Ectodermal cell (in vitro differentiated cells): Measurements from ENCODE around the gene SLC17A1. TPM values are rescaled to one million over a fixed set of nuclear protein-coding genes. Genes with fewer than 3 reads are reported as not detected.

Experiments used
- H3K27ac ChIP-seq: 2 replicates; pipeline ENCODE4 v1.7.0; 2013; ENCODE audit warnings: mild to moderate bottlenecking, low read depth, low read length; ENCODE audit not compliant: insufficient read depth, poor library complexity, severe bottlenecking
- H3K27me3 ChIP-seq: 2 replicates; pipeline ENCODE4 v1.7.0; 2013; ENCODE audit warnings: mild to moderate bottlenecking, low read length; ENCODE audit not compliant: insufficient read depth, control insufficient read depth, poor library complexity, severe bottlenecking
- H3K36me3 ChIP-seq: one replicate; pipeline ENCODE4 v1.7.0; 2013; ENCODE audit warnings: low read length; ENCODE audit not compliant: control insufficient read depth, insufficient read depth
- H3K4me1 ChIP-seq: one replicate; pipeline ENCODE4 v1.7.0; 2013; ENCODE audit warnings: low read length; ENCODE audit not compliant: control insufficient read depth, insufficient read depth
- H3K4me3 ChIP-seq: 2 replicates; pipeline ENCODE4 v1.7.0; 2013; ENCODE audit warnings: low read depth, low read length, control low read depth; ENCODE audit not compliant: insufficient read depth
- H3K9me3 ChIP-seq: 2 replicates; pipeline ENCODE4 v1.7.0; 2013; ENCODE audit warnings: mild to moderate bottlenecking, low read length, moderate library complexity; ENCODE audit not compliant: control insufficient read depth
- WGBS, 2 experiments: methylation state at CpG; one replicate each; pipeline ENCODE4 v1.1.7; 2013; ENCODE audit warnings: missing lambda C conversion rate in 2 of 2; 5-methylcytosine and 5-hydroxymethylcytosine counted together
- polyA plus RNA-seq, 4 experiments: library from polyadenylated mRNA; stranded (reverse); fragments of 50-300 nt; gene quantifications; one replicate each; pipeline ENCODE4 v1.2.3, GENCODE V29; 2013

The SLC17A1 gene
- polyA plus RNA-seq (2013, experiment 1 of 4) = not detected
- not detected for polyA plus RNA-seq (2013, experiment 2 of 4)
- not detected for polyA plus RNA-seq (2013, experiment 3 of 4)
- not detected for polyA plus RNA-seq (2013, experiment 4 of 4)

- no peaks in the 10 kb centered on the region for H3K4me1 ChIP-seq
- H3K27me3 ChIP-seq = no peaks in the 10 kb centered on the region
- no peak within 1 kb of the TSS for H3K4me3 ChIP-seq
- 88 to 91% methylated on average over 8 of the region's 8 CpGs for whole genome bisulfite sequencing, 2 experiments
- no peaks in the 10 kb centered on the region for H3K9me3 ChIP-seq
- H3K27ac ChIP-seq = no peak within 1 kb of the TSS
- no peaks in the 10 kb centered on the region for H3K36me3 ChIP-seq
These were observed at the start of gene SLC17A1 for GRCh38 chr6:25831532-25832306. Gene SLC17A1 (minus strand): TSS chr6:25832052. CDS start chr6:25830557, 1,495 bp downstream.

GRCh38 chr6:25880601-25881000 is 48.7 kb upstream of the SLC17A1 start:
- Histone ChIP-seq H3K27ac (no peak overlapping the region), H3K4me3 (no peak overlapping the region), H3K36me3 (no peaks in the 10 kb centered on the region), H3K27me3 (no peaks in the 10 kb centered on the region), H3K9me3 (no peaks in the 10 kb centered on the region), H3K4me1 (no peaks in the 10 kb centered on the region)
- WGBS, 2 experiments = 100% methylated on average over 3 to 4 of the region's 4 CpGs

GRCh38 chr6:25878721-25879322 is 47.0 kb upstream of the SLC17A1 start:
- no peaks in the 10 kb centered on the region for H3K27me3 ChIP-seq
- no peaks in the 10 kb centered on the region for H3K36me3 ChIP-seq
- H3K4me3 ChIP-seq = no peak overlapping the region
- 97% methylated on average over 2 of the region's 2 CpGs for WGBS, 2 experiments
- no peaks in the 10 kb centered on the region for H3K4me1 ChIP-seq
- H3K9me3 ChIP-seq = no peaks in the 10 kb centered on the region
- H3K27ac ChIP-seq = no peak overlapping the region

- no peak overlapping the region for H3K4me3 ChIP-seq
- WGBS, 2 experiments = 85 to 97% methylated on average over 3 of the region's 3 CpGs
These were observed 44.2 kb upstream of the SLC17A1 start for GRCh38 chr6:25875926-25876602.

GRCh38 chr6:25875563-25875905 is 43.7 kb upstream of the SLC17A1 start:
- no peaks in the 10 kb centered on the region for H3K27me3 ChIP-seq
- H3K4me3 ChIP-seq = no peak overlapping the region
- 93 to 95% methylated on average over 3 of the region's 3 CpGs for WGBS, 2 experiments

More at GRCh38 chr6:25875926-25876602, 44.2 kb upstream of the SLC17A1 start:
- no peak overlapping the region for H3K27ac ChIP-seq
- no peaks in the 10 kb centered on the region for H3K27me3 ChIP-seq
- H3K9me3 ChIP-seq = no peaks in the 10 kb centered on the region
- no peaks in the 10 kb centered on the region for H3K36me3 ChIP-seq
- H3K4me1 ChIP-seq = no peaks in the 10 kb centered on the region

DNA sequence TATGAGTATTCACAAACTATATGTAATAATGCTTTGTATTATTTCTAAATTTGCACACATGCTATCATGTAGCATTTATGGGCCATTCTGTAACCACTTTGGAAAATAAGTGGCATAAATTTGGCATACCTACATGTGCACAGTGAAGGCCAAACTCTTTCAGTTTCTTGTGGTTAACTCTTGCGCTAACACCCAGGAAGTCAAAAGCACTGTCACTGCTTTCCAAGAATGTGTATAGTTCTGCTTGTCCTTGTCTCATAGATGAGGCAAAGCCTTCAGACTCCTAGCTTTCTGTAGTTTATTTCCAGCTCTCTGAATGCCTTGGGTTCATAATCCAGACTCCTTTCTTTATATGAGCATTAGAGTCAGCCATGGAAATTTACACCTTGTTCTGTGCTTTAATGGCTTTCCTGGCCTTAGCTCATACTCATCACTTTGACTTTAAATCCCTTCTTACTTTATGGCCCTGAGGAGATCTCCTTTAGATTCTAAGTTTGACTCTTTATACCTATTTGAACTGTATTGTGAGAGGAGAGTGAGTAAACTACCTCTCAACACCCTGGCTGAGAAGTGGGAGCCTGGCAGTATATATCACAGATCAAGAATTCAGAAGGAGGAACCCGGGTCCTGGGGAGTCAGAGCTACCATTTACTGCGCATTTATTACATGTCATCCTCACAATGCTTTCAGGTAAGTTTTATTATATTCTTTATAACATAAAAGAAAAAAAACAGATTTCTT is 43.1 kb upstream of the SLC17A1 start:
- Histone ChIP-seq H3K36me3 (no peaks in the 10 kb centered on the region), H3K27ac (no peak overlapping the region), H3K4me3 (no peak overlapping the region), H3K4me1 (no peaks in the 10 kb centered on the region), H3K9me3 (no peaks in the 10 kb centered on the region), H3K27me3 (no peaks in the 10 kb centered on the region)
- WGBS, 2 experiments = 94 to 100% methylated on average over 2 of the region's 3 CpGs

More at GRCh38 chr6:25875563-25875905, 43.7 kb upstream of the SLC17A1 start:
- Histone ChIP-seq H3K4me1 (no peaks in the 10 kb centered on the region), H3K36me3 (no peaks in the 10 kb centered on the region), H3K9me3 (no peaks in the 10 kb centered on the region), H3K27ac (no peak overlapping the region)

DNA sequence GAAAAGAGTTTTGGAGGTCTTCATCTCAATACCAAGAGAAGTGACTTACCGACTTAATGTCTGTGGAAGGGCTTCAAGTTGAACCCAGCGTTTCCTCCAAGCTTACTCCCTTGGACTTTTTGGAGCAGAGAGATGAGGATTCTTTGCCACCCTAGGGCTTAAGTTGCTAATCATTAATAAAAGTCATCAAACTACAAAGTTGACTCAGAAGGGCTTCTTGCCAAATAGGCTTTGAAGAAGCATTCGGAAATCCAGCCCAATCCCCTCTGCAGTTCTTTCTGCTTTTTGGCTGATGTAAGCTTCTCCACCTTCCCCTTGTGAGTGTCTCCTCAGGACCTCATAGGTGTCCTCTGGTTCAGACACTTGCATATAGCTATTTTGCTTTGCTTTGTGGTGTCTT is 42.3 kb upstream of the SLC17A1 start, which contains the start of gene SLC17A3:
SLC17A3 (minus strand) TSS at position 126 of the 400 bp plus-strand sequence. CDS start 5,856 bp downstream, outside the sequence.
- Histone ChIP-seq H3K27ac (no peak within 1 kb of the TSS), H3K9me3 (no peaks in the 10 kb centered on the region), H3K27me3 (no peaks in the 10 kb centered on the region), H3K4me1 (no peaks in the 10 kb centered on the region), H3K4me3 (no peak within 1 kb of the TSS), H3K36me3 (no peaks in the 10 kb centered on the region)
- 94 to 97% methylated on average over 3 of the region's 3 CpGs for WGBS, 2 experiments

GRCh38 chr6:25872814-25873213 is 41.0 kb upstream of the SLC17A1 start:
- 97 to 100% methylated on average over 1 of the region's 1 CpG for WGBS, 2 experiments
- Histone ChIP-seq H3K27ac (no peak overlapping the region), H3K27me3 (no peaks in the 10 kb centered on the region), H3K36me3 (no peaks in the 10 kb centered on the region), H3K4me1 (no peaks in the 10 kb centered on the region), H3K4me3 (no peak overlapping the region), H3K9me3 (no peaks in the 10 kb centered on the region)

GRCh38 chr6:25869840-25870239 is 38.0 kb upstream of the SLC17A1 start:
- H3K4me1 ChIP-seq = no peaks in the 10 kb centered on the region
- no peak overlapping the region for H3K4me3 ChIP-seq
- no peak overlapping the region for H3K27ac ChIP-seq
- no peaks in the 10 kb centered on the region for H3K27me3 ChIP-seq
- no peaks in the 10 kb centered on the region for H3K9me3 ChIP-seq
- no peaks in the 10 kb centered on the region for H3K36me3 ChIP-seq
- 50 to 57% methylated on average over 1 of the region's 1 CpG for WGBS, 2 experiments
